ENCODE results near the gene SYT12.
"Not testable (repeated sequence)": the region's sequence is repeated elsewhere in the genome, so short reads cannot be mapped to it uniquely, and the experiment has no call there.

The SYT12 gene

GRCh38 chr11:66996609-66997273 is 26.2 kb upstream of the SYT12 start:
- no peak for DNase-seq

- DNase-seq, result no peak
Observed at GRCh38 chr11:66999555-66999954, 23.4 kb upstream of the SYT12 start.

- DNase-seq, result no peak
Observed at GRCh38 chr11:67001332-67001731, 21.6 kb upstream of the SYT12 start.

- no peak for DNase-seq
Observed at GRCh38 chr11:67002297-67002913, 20.5 kb upstream of the SYT12 start.

GRCh38 chr11:67002921-67003411 is 20.0 kb upstream of the SYT12 start:
- no peak for DNase-seq

- DNase-seq, result not testable (repeated sequence)
Observed at GRCh38 chr11:67005200-67005599, 17.7 kb upstream of the SYT12 start.

- no peak for DNase-seq
Observed at GRCh38 chr11:67006029-67006884, 16.7 kb upstream of the SYT12 start.

GRCh38 chr11:67007126-67007525 is 15.8 kb upstream of the SYT12 start:
- DNase-seq, result no peak

GRCh38 chr11:67010296-67010905 is 12.5 kb upstream of the SYT12 start:
- no peak for DNase-seq

- no peak for DNase-seq
Observed at GRCh38 chr11:67013511-67014045, 9.4 kb upstream of the SYT12 start.

GRCh38 chr11:67014343-67014742 is 8.6 kb upstream of the SYT12 start:
- DNase-seq, result no peak

- DNase-seq, result no peak
Observed at GRCh38 chr11:67015048-67015447, 7.9 kb upstream of the SYT12 start.

GRCh38 chr11:67016550-67016949 is 6.4 kb upstream of the SYT12 start:
- DNase-seq, result no peak

GRCh38 chr11:67020949-67021348 is 2.0 kb upstream of the SYT12 start:
- no peak for DNase-seq

- no peak for DNase-seq
Observed at GRCh38 chr11:67022341-67022933, 497 bp upstream of the SYT12 start.

- DNase-seq, result no peak
Observed at GRCh38 chr11:67023957-67024353, 1.0 kb downstream of the SYT12 start.

GRCh38 chr11:67024410-67024809 is 1.5 kb downstream of the SYT12 start:
- DNase-seq, result peak; percentile 22

- no peak for DNase-seq
Observed at GRCh38 chr11:67024966-67025365, 2.0 kb downstream of the SYT12 start.

- no peak for DNase-seq
Observed at GRCh38 chr11:67025750-67026149, 2.8 kb downstream of the SYT12 start.

GRCh38 chr11:67026941-67027340 is 4.0 kb downstream of the SYT12 start:
- DNase-seq, result no peak

- no peak for DNase-seq
Observed at GRCh38 chr11:67027483-67027930, 4.6 kb downstream of the SYT12 start.

- DNase-seq, result no peak
Observed at GRCh38 chr11:67027943-67028542, 5.1 kb downstream of the SYT12 start.

Data from activated CD4-positive, alpha-beta T cell treated with anti-CD3 and anti-CD28 coated beads, Interleukin-2, amount 50 U/mL, for 1 hour (primary cell).